Panc1 (cell line): ENCODE data around the gene ATP6V0C. TPM values are rescaled to one million over a fixed set of nuclear protein-coding genes. Genes with fewer than 3 reads are reported as not detected.
A peak's percentile ranks its signal among the peaks of the same experiment; 100 is the strongest.

Experiments
- ATAC-seq: fragments of 200-7000 bp; cut with Tn5 transposase; 2 replicates; pipeline ENCODE4 v1.9.1; 2020; ENCODE audit warnings: mild to moderate bottlenecking, moderate library complexity
- BruUV-seq: library from RNA; stranded (reverse); fragments of 400-500 nt; replicated peaks from 2 replicates; lab custom pipeline; 2021; lab: Mats Ljungman, UMichigan
- CTCF ChIA-PET: fragments of 300-600 bp; sonication (Branson Sonifier 250); formaldehyde crosslinking; loops from one replicate; lab custom pipeline; 2022; ENCODE audit warnings: antibody characterized with exemption; lab: Charles Lee
- POLR2A ChIA-PET: fragments of 300-600 bp; sonication (Branson Sonifier 250); formaldehyde crosslinking; loops from one replicate; lab custom pipeline; 2022; ENCODE audit warnings: antibody characterized with exemption; lab: Charles Lee
- DNase-seq: peaks from one replicate; pipeline ENCODE4 v3.0.0-alpha.2; 2010; ENCODE audit warnings: low read depth, low spot score
- H3K27ac ChIP-seq: 2 replicates; pipeline ENCODE4 v1.5.1; 2011; ENCODE audit warnings: mild to moderate bottlenecking, low read length, inconsistent platforms
- H3K27me3 ChIP-seq: fragments of 200-500 bp; sonication (Bioruptor generic); 2 replicates; pipeline ENCODE4 v1.6.0; 2014; ENCODE audit warnings: low read length, inconsistent platforms; ENCODE audit not compliant: control insufficient read depth, insufficient read depth
- H3K36me3 ChIP-seq: fragments of 200-500 bp; sonication (Bioruptor generic); 2 replicates; pipeline ENCODE4 v1.5.1; 2014; ENCODE audit warnings: inconsistent platforms, mild to moderate bottlenecking, low read length, moderate library complexity; ENCODE audit not compliant: control insufficient read depth, insufficient read depth
- H3K4me1 ChIP-seq: 2 replicates; pipeline ENCODE4 v1.5.1; 2011; ENCODE audit warnings: inconsistent platforms, mild to moderate bottlenecking, low read length, moderate library complexity; ENCODE audit not compliant: control insufficient read depth, insufficient read depth
- H3K4me3 ChIP-seq, 2 experiments: 2 replicates each; pipeline ENCODE4 v1.5.1; 2011 to 2012; ENCODE audit warnings: low read depth in 2 of 2, low read length in 2 of 2, mild to moderate bottlenecking in 2 of 2, inconsistent platforms in 1 of 2, moderate library complexity in 1 of 2
- H3K9me3 ChIP-seq: fragments of 200-500 bp; sonication (Bioruptor generic); 2 replicates; pipeline ENCODE4 v1.5.1; 2014; ENCODE audit warnings: low read depth, mild to moderate bottlenecking, inconsistent platforms, low read length, moderate library complexity; ENCODE audit not compliant: control insufficient read depth, insufficient read depth
- CTCF ChIP-seq: fragments of 450-650 bp; IDR thresholded peaks from 2 replicates; pipeline ENCODE4 v1.5.1; 2017; ENCODE audit warnings: mild to moderate bottlenecking
- POLR2AphosphoS5 ChIP-seq: IDR thresholded peaks from 2 replicates; pipeline ENCODE4 v1.6.1; 2012; ENCODE audit warnings: mild to moderate bottlenecking, low read depth, low read length, moderate library complexity
- REST ChIP-seq, 2 experiments: IDR thresholded peaks; 2 replicates each; pipeline ENCODE4 v1.6.1; 2011 to 2012; ENCODE audit warnings: low read depth in 2 of 2, control low read depth in 1 of 2, low read length in 1 of 2, mild to moderate bottlenecking in 1 of 2, moderate library complexity in 1 of 2; ENCODE audit not compliant: insufficient read depth in 1 of 2
- SIN3A ChIP-seq: IDR thresholded peaks from 2 replicates; pipeline ENCODE4 v1.6.1; 2012; ENCODE audit warnings: low read depth, mild to moderate bottlenecking, low read length, moderate library complexity, borderline replicate concordance; ENCODE audit not compliant: insufficient read depth
- TCF7L2 ChIP-seq: IDR thresholded peaks from 2 replicates; pipeline ENCODE4 v1.6.1; 2011; ENCODE audit warnings: mild to moderate bottlenecking, low read depth, low read length, inconsistent platforms
- in situ Hi-C: cut with HindIII; loops from 2 replicates; pipeline ENCODE4 v1.10.0; 2016; ENCODE audit warnings: low sequenced_read_pairs, low pct_unique_long_range_greater_than_20kb
- intact Hi-C: fragments of 100-400 bp; cut with micrococcal nuclease; formaldehyde crosslinking; loops from one replicate; pipeline ENCODE4 v1.10.0; 2022; ENCODE audit not compliant: unreplicated experiment
- total RNA-seq: library from RNA; stranded (reverse); gene quantifications from one replicate; pipeline ENCODE4 v1.2.1, GENCODE V29; 2021; ENCODE audit not compliant: unreplicated experiment

Gene ATP6V0C
- total RNA-seq, 1 experiment from 2014 or later, result 282 TPM

- BruUV-seq, result no TSS peak
- H3K4me1 ChIP-seq, result peaks cover 45% of the 10 kb centered on the region
- H3K27ac ChIP-seq, result peak overlapping the region; percentile 90
- ChIA-PET CTCF (interaction anchor here (0.7 kb wide), 1 partner anchor 13 kb away, joined by 4 read pairs; no protein-coding TSS in a partner anchor), POLR2A (interaction anchor here (0.7 kb wide), 1 partner anchor 132 kb away, joined by 3 read pairs; no protein-coding TSS in a partner anchor)
- TF ChIP-seq POLR2AphosphoS5 (no peak), TCF7L2 (no peak)
- in situ Hi-C loops, result no loop called here
- intact Hi-C loops, result no loop called here
- no peaks in the 10 kb centered on the region for H3K27me3 ChIP-seq
- no peak for ATAC-seq
- H3K4me3 ChIP-seq, result peak overlapping the region; percentile 85 to 95
- H3K36me3 ChIP-seq, result peaks cover 2% of the 10 kb centered on the region; the same call in 1 of the 2 replicates
- no peaks in the 10 kb centered on the region for H3K9me3 ChIP-seq
- DNase-seq, result no peak
These were observed 804 bp downstream of the ATP6V0C start for GRCh38 chr16:2514333-2515179.

GRCh38 chr16:2515180-2515851 is 1.6 kb downstream of the ATP6V0C start:
- CTCF ChIA-PET, result interaction anchor here (0.5 kb wide), 1 partner anchor 16 kb away, joined by 5 read pairs; the partner anchor contains the start of gene CEMP1
- Histone ChIP-seq H3K4me1 (peaks cover 45% of the 10 kb centered on the region), H3K4me3 (peak overlapping the region; percentile 85 to 95), H3K36me3 (peaks cover 2% of the 10 kb centered on the region; the same call in 1 of the 2 replicates), H3K9me3 (no peaks in the 10 kb centered on the region), H3K27ac (peak overlapping the region; percentile 90), H3K27me3 (no peaks in the 10 kb centered on the region)
- DNase-seq, result no peak
- POLR2A ChIA-PET, result interaction anchor here (0.7 kb wide), 1 partner anchor 304 kb away, joined by 14 read pairs; no protein-coding TSS in a partner anchor
- in situ Hi-C loops, result no loop called here
- TSS peak; percentile 77 for BruUV-seq
- TF ChIP-seq SIN3A (0 out of 2 replicates have a peak, but pooled peaks have one; percentile 51), CTCF (no peak)
- intact Hi-C loops, result no loop called here
- ATAC-seq, result no peak

GRCh38 chr16:2516391-2517240 is 2.9 kb downstream of the ATP6V0C start:
- no peak for ATAC-seq
- Histone ChIP-seq H3K9me3 (no peaks in the 10 kb centered on the region), H3K27ac (peak overlapping the region; percentile 63), H3K36me3 (peaks cover 2% of the 10 kb centered on the region; the same call in 1 of the 2 replicates), H3K27me3 (no peaks in the 10 kb centered on the region), H3K4me1 (peaks cover 49% of the 10 kb centered on the region), H3K4me3 (peak overlapping the region in 1 of 2 experiments; percentile 9; a peak in 2 of 4 replicates)
- in situ Hi-C loops (no loop called here), intact Hi-C loops (no loop called here)
- TF ChIP-seq REST (IDR thresholded peaks at IDR 0.05; ENCODE audit: insufficient read depth in 1 of 2, low read depth in 2 of 2, low read length in 1 of 2), result no peak
- TF ChIP-seq POLR2AphosphoS5, result no peak
- TF ChIP-seq SIN3A, result no peak
- no peak for TF ChIP-seq CTCF
- TF ChIP-seq TCF7L2, result no peak
- DNase-seq, result no peak
- CTCF ChIA-PET, result no interaction called here
- BruUV-seq, result no TSS peak
- POLR2A ChIA-PET, result no interaction called here
